Astrocyte (in vitro differentiated cells and primary cell): ENCODE measurements around the gene WDR27. TPM values are rescaled to one million over a fixed set of nuclear protein-coding genes. Genes with fewer than 3 reads are reported as not detected.

Experiments used
- DNase-seq: peaks from one replicate; pipeline ENCODE4 v3.0.0-alpha.2; 2010; ENCODE audit warnings: low read depth
- FAIRE-seq: peaks from 2 replicates; lab custom pipeline; 2011; peaks lifted over from hg19 to GRCh38; lab: Jason Lieb, UNC
- H2AFZ ChIP-seq: 2 replicates; pipeline ENCODE4 v1.6.0; 2012; ENCODE audit warnings: low read depth, low read length, inconsistent platforms
- H3K27ac ChIP-seq: 2 replicates; pipeline ENCODE4 v1.5.1; 2011; ENCODE audit warnings: low read depth, low read length, inconsistent platforms
- H3K27me3 ChIP-seq: 2 replicates; pipeline ENCODE4 v1.6.0; 2011; ENCODE audit warnings: low read length, inconsistent platforms; ENCODE audit not compliant: insufficient read depth
- H3K36me3 ChIP-seq: 2 replicates; pipeline ENCODE4 v1.5.1; 2011; ENCODE audit warnings: low read length, inconsistent platforms; ENCODE audit not compliant: insufficient read depth
- H3K4me1 ChIP-seq: 2 replicates; pipeline ENCODE4 v1.5.1; 2011; ENCODE audit warnings: low read length, inconsistent platforms; ENCODE audit not compliant: insufficient read depth
- H3K4me2 ChIP-seq: 2 replicates; pipeline ENCODE4 v1.6.0; 2012; ENCODE audit warnings: low read length, inconsistent platforms
- H3K4me3 ChIP-seq: 2 replicates; pipeline ENCODE4 v1.5.1; 2011; ENCODE audit warnings: low read depth, mild to moderate bottlenecking, low read length, inconsistent platforms; ENCODE audit not compliant: insufficient read depth
- H3K79me2 ChIP-seq: 2 replicates; pipeline ENCODE4 v1.6.0; 2012; ENCODE audit warnings: mild to moderate bottlenecking, low read length, inconsistent platforms; ENCODE audit not compliant: insufficient read depth
- H3K9ac ChIP-seq: 2 replicates; pipeline ENCODE4 v1.6.0; 2012; ENCODE audit warnings: mild to moderate bottlenecking, low read length, inconsistent platforms
- H3K9me3 ChIP-seq: 2 replicates; pipeline ENCODE4 v1.5.1; 2012; ENCODE audit warnings: low read depth, mild to moderate bottlenecking, low read length, inconsistent platforms; ENCODE audit not compliant: insufficient read depth
- H4K20me1 ChIP-seq: 2 replicates; pipeline ENCODE4 v1.6.0; 2012; ENCODE audit warnings: low read length, inconsistent platforms; ENCODE audit not compliant: insufficient read depth
- H3K27ac Mint-ChIP-seq: one replicate; pipeline ENCODE4 v1.8.0; 2021; ENCODE audit warnings: mild to moderate bottlenecking, mixed read lengths; ENCODE audit not compliant: unreplicated experiment
- H3K27me3 Mint-ChIP-seq: one replicate; pipeline ENCODE4 v1.8.0; 2021; ENCODE audit warnings: low read depth, mixed read lengths; ENCODE audit not compliant: unreplicated experiment
- H3K36me3 Mint-ChIP-seq: one replicate; pipeline ENCODE4 v1.8.0; 2021; ENCODE audit warnings: low read depth, mixed read lengths; ENCODE audit not compliant: unreplicated experiment
- H3K4me1 Mint-ChIP-seq: one replicate; pipeline ENCODE4 v1.8.0; 2021; ENCODE audit warnings: low read depth, mixed read lengths; ENCODE audit not compliant: unreplicated experiment
- H3K4me3 Mint-ChIP-seq: one replicate; pipeline ENCODE4 v1.8.0; 2021; ENCODE audit warnings: mild to moderate bottlenecking, moderate library complexity, mixed read lengths; ENCODE audit not compliant: unreplicated experiment
- H3K9me3 Mint-ChIP-seq: one replicate; pipeline ENCODE4 v1.8.0; 2021; ENCODE audit warnings: mild to moderate bottlenecking, mixed read lengths; ENCODE audit not compliant: unreplicated experiment
- EZH2 ChIP-seq: IDR thresholded peaks from 2 replicates; pipeline ENCODE4 v1.6.1; 2012; ENCODE audit warnings: mild to moderate bottlenecking, low read length, inconsistent platforms; ENCODE audit not compliant: insufficient read depth
- total RNA-seq: library from RNA; stranded (reverse); gene quantifications from 2 replicates; pipeline ENCODE4 v1.2.1, GENCODE V29; 2021
- TF ChIP-seq, protein P1 (sequence below): IDR thresholded peaks from 2 replicates; pipeline ENCODE4 v1.5.1; 2011; ENCODE audit warnings: low read depth, mild to moderate bottlenecking, inconsistent platforms, low read length, moderate library complexity; ENCODE audit not compliant: insufficient read depth

WDR27 gene
- total RNA-seq, 1 donor from 2014 or later = 31.2 TPM

DNA sequence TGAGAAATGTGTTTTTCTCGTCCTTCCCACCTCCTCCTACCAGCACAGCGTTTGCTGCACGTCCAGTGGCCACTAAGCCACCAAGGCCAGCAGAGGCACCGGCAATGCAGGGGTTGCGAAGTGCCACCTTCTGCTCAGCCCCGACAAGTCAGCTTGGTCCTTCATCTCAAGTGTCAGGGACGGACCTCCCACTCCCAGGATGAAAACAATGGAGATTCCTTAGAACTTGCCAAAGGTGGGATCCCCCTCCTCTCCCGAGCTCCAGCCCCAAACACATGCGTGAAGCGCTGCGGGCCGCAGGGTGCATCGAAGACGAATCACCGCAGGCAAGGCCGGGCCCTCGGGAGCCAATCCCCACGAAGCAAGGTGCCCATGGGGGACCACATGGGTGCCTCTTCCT lies 60.8 kb downstream of the WDR27 start:
- no peaks in the 10 kb centered on the region for H3K9me3 Mint-ChIP-seq
- no peak overlapping the region for H3K4me3 Mint-ChIP-seq
- H3K9ac ChIP-seq = no peak overlapping the region
- no peaks in the 10 kb centered on the region for H3K9me3 ChIP-seq
- no peaks in the 10 kb centered on the region for H4K20me1 ChIP-seq
- no peak overlapping the region for H2AFZ ChIP-seq
- no peaks in the 10 kb centered on the region for H3K36me3 ChIP-seq
- no peak for TF ChIP-seq EZH2
- TF ChIP-seq, protein P1, sequence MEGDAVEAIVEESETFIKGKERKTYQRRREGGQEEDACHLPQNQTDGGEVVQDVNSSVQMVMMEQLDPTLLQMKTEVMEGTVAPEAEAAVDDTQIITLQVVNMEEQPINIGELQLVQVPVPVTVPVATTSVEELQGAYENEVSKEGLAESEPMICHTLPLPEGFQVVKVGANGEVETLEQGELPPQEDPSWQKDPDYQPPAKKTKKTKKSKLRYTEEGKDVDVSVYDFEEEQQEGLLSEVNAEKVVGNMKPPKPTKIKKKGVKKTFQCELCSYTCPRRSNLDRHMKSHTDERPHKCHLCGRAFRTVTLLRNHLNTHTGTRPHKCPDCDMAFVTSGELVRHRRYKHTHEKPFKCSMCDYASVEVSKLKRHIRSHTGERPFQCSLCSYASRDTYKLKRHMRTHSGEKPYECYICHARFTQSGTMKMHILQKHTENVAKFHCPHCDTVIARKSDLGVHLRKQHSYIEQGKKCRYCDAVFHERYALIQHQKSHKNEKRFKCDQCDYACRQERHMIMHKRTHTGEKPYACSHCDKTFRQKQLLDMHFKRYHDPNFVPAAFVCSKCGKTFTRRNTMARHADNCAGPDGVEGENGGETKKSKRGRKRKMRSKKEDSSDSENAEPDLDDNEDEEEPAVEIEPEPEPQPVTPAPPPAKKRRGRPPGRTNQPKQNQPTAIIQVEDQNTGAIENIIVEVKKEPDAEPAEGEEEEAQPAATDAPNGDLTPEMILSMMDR = no peak
- H3K4me1 Mint-ChIP-seq = no peaks in the 10 kb centered on the region
- no peak overlapping the region for H3K4me2 ChIP-seq
- no peaks in the 10 kb centered on the region for H3K4me1 ChIP-seq
- DNase-seq (no peak), FAIRE-seq (no peak)
- H3K27ac Mint-ChIP-seq = no peak overlapping the region
- H3K79me2 ChIP-seq = no peaks in the 10 kb centered on the region
- H3K27me3 Mint-ChIP-seq = no peaks in the 10 kb centered on the region
- H3K4me3 ChIP-seq = no peak overlapping the region
- H3K27me3 ChIP-seq = no peaks in the 10 kb centered on the region
- H3K36me3 Mint-ChIP-seq = peaks cover 4% of the 10 kb centered on the region
- no peak overlapping the region for H3K27ac ChIP-seq

DNA sequence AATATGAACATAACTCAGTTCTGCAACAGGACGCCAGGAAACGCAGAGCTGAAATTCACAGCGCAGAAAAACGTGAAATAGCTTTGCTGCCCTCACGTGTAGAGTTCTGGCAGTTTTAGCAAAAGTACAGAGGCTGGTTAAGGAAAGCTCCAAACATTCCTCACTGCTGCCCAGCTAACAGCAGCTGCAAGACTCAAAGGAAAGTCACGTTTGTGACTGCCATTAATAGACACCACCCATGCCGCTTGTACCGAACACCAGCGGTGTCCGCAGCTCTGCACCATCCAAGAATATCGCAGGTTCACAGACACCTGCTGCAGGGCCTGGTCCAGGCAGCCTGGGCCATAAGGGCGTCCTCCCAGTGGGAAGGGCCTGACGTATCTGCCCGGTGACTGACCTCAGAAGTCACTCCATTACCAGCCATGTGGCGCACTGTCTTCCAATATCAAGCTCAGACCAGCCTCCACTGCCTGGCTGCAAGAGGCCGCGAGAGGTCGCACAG lies 61.4 kb downstream of the WDR27 start:
- H3K27ac Mint-ChIP-seq = no peak overlapping the region
- Histone ChIP-seq H4K20me1 (no peaks in the 10 kb centered on the region), H3K36me3 (no peaks in the 10 kb centered on the region), H3K9me3 (no peaks in the 10 kb centered on the region), H3K27ac (no peak overlapping the region), H2AFZ (no peak overlapping the region), H3K4me1 (no peaks in the 10 kb centered on the region), H3K4me2 (no peak overlapping the region), H3K4me3 (no peak overlapping the region), H3K79me2 (no peaks in the 10 kb centered on the region), H3K9ac (no peak overlapping the region), H3K27me3 (no peaks in the 10 kb centered on the region)
- DNase-seq (no peak), FAIRE-seq (no peak)
- no peaks in the 10 kb centered on the region for H3K27me3 Mint-ChIP-seq
- TF ChIP-seq, protein P1 = no peak
- no peak for TF ChIP-seq EZH2
- no peak overlapping the region for H3K4me3 Mint-ChIP-seq
- no peaks in the 10 kb centered on the region for H3K9me3 Mint-ChIP-seq
- H3K36me3 Mint-ChIP-seq = peaks cover 4% of the 10 kb centered on the region
- no peaks in the 10 kb centered on the region for H3K4me1 Mint-ChIP-seq

DNA sequence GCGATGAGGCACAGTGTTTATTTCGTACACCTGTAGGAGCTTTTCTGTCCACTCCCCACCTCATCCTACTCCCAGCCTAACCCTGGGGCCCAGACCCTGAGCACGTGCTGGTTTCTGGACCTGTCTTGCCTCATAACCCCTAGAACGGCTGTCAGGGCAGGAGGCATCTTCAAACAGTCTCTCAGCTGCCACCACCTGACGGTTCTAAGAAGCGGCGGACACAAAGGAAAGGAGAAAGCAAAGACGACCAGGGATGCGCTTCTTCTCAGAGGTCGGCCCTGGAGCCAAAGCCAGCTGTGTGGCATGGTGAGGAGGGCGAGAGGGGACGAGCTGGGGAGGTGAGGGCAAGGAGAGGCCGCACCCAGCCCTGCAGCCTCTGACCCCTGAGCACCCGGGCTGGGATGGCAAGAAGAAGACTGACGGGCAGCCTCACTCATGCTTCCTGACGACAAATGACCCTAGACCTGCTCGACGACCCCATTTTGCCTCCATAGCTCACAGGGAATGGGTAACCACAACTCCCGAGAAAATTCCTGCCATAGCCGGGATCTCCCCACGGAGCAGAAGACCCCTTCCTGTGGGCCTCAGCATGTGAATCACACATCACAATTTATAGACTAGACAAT lies 62.1 kb downstream of the WDR27 start:
- Histone ChIP-seq H3K27ac (no peak overlapping the region), H3K9ac (no peak overlapping the region)
- FAIRE-seq = no peak

More for the DNA sequence above, 62.1 kb downstream of the WDR27 start:
- Histone ChIP-seq H3K27me3 (no peaks in the 10 kb centered on the region), H3K4me1 (no peaks in the 10 kb centered on the region), H3K4me2 (no peak overlapping the region), H3K9me3 (no peaks in the 10 kb centered on the region), H3K79me2 (no peaks in the 10 kb centered on the region), H2AFZ (no peak overlapping the region), H3K4me3 (no peak overlapping the region), H4K20me1 (no peaks in the 10 kb centered on the region), H3K36me3 (no peaks in the 10 kb centered on the region)
- TF ChIP-seq, protein P1 = no peak
- no peak for TF ChIP-seq EZH2
- H3K9me3 Mint-ChIP-seq = no peaks in the 10 kb centered on the region
- H3K27me3 Mint-ChIP-seq = no peaks in the 10 kb centered on the region
- no peak for DNase-seq
- no peak overlapping the region for H3K27ac Mint-ChIP-seq
- peaks cover 5% of the 10 kb centered on the region for H3K36me3 Mint-ChIP-seq
- H3K4me3 Mint-ChIP-seq = no peak overlapping the region
- H3K4me1 Mint-ChIP-seq = no peaks in the 10 kb centered on the region
